ENCODE results near the gene WWOX.

WWOX gene

GRCh38 chr16:78200623-78201096, 101.2 kb downstream of the WWOX start:
- Histone ChIP-seq H3K9me3 (replicated peaks; ENCODE audit: insufficient read depth, low read length) (no peaks in the 10 kb centered on the region), H2AFZ (ENCODE audit: low read length) (no peak overlapping the region), H4K20me1 (ENCODE audit: insufficient read depth, low read length) (no peaks in the 10 kb centered on the region), H3K27ac (ENCODE audit: low read length) (no peak overlapping the region), H3K27me3 (replicated peaks; ENCODE audit: insufficient read depth, low read length) (no peaks in the 10 kb centered on the region), H3K9me2 (replicated peaks; ENCODE audit: insufficient read depth, low read length) (no peaks in the 10 kb centered on the region), H3K9ac (ENCODE audit: low read length) (no peak overlapping the region), H3F3A (ENCODE audit: insufficient read depth, low read length) (no peaks in the 10 kb centered on the region), H3K4me3 (ENCODE audit: low read length) (no peak overlapping the region), H3K4me1 (ENCODE audit: low read length) (no peaks in the 10 kb centered on the region), H3K79me2 (ENCODE audit: low read length) (no peaks in the 10 kb centered on the region), H3K36me3 (replicated peaks; ENCODE audit: insufficient read depth, low read length) (no peaks in the 10 kb centered on the region), H3K4me2 (ENCODE audit: low read depth, low read length) (no peak overlapping the region)
- TF ChIP-seq, protein P1, sequence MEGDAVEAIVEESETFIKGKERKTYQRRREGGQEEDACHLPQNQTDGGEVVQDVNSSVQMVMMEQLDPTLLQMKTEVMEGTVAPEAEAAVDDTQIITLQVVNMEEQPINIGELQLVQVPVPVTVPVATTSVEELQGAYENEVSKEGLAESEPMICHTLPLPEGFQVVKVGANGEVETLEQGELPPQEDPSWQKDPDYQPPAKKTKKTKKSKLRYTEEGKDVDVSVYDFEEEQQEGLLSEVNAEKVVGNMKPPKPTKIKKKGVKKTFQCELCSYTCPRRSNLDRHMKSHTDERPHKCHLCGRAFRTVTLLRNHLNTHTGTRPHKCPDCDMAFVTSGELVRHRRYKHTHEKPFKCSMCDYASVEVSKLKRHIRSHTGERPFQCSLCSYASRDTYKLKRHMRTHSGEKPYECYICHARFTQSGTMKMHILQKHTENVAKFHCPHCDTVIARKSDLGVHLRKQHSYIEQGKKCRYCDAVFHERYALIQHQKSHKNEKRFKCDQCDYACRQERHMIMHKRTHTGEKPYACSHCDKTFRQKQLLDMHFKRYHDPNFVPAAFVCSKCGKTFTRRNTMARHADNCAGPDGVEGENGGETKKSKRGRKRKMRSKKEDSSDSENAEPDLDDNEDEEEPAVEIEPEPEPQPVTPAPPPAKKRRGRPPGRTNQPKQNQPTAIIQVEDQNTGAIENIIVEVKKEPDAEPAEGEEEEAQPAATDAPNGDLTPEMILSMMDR (IDR thresholded peaks at IDR 0.05; ENCODE audit: low read length), result no peak
- TF ChIP-seq EZH2 (optimal IDR thresholded peaks at IDR 0.05; ENCODE audit: low read depth, low read length), result no peak
- TF ChIP-seq EZH2phosphoT487 (IDR thresholded peaks at IDR 0.05; ENCODE audit: low read length), result no peak
- no peak for DNase-seq

DNA sequence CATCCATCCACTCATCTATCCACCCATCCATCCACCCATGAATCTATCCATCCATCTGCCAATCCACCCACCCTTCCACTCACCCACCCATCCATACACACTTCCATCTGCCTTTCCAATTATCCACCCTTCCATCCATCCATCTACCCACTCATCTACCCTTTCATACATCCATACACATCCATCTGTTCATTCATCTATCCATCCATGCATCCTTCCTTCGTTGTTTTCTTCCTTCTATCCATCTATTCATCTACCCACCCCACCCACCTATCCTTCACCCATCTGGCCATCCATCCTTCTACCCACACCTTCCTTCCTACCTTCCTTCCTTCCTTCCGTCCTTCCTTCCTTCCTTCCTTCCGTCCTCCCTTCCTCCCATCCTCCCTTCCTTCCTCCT, 106.1 kb downstream of the WWOX start:
- Histone ChIP-seq H2AFZ (ENCODE audit: low read length) (no peak overlapping the region), H3K4me3 (ENCODE audit: low read length) (no peak overlapping the region), H3K4me1 (ENCODE audit: low read length) (no peaks in the 10 kb centered on the region), H3K79me2 (ENCODE audit: low read length) (no peaks in the 10 kb centered on the region), H3K9ac (ENCODE audit: low read length) (no peak overlapping the region), H4K20me1 (ENCODE audit: insufficient read depth, low read length) (no peaks in the 10 kb centered on the region), H3K9me3 (replicated peaks; ENCODE audit: insufficient read depth, low read length) (no peaks in the 10 kb centered on the region), H3F3A (ENCODE audit: insufficient read depth, low read length) (no peaks in the 10 kb centered on the region), H3K36me3 (replicated peaks; ENCODE audit: insufficient read depth, low read length) (no peaks in the 10 kb centered on the region), H3K4me2 (ENCODE audit: low read depth, low read length) (no peak overlapping the region), H3K9me2 (replicated peaks; ENCODE audit: insufficient read depth, low read length) (no peaks in the 10 kb centered on the region), H3K27ac (ENCODE audit: low read length) (no peak overlapping the region), H3K27me3 (replicated peaks; ENCODE audit: insufficient read depth, low read length) (no peaks in the 10 kb centered on the region)
- TF ChIP-seq, protein P1 (IDR thresholded peaks at IDR 0.05; ENCODE audit: low read length), result no peak
- TF ChIP-seq EZH2 (optimal IDR thresholded peaks at IDR 0.05; ENCODE audit: low read depth, low read length) (no peak), EZH2phosphoT487 (IDR thresholded peaks at IDR 0.05; ENCODE audit: low read length) (no peak)
- DNase-seq, result no peak

- no peak overlapping the region for H2AFZ ChIP-seq (ENCODE audit: low read length)
Observed at GRCh38 chr16:78206623-78207223, 107.3 kb downstream of the WWOX start.

More at GRCh38 chr16:78206623-78207223, 107.3 kb downstream of the WWOX start:
- no peak for DNase-seq
- H3K9me2 ChIP-seq (replicated peaks; ENCODE audit: insufficient read depth, low read length), result no peaks in the 10 kb centered on the region
- no peaks in the 10 kb centered on the region for H3K79me2 ChIP-seq (ENCODE audit: low read length)
- H3K4me2 ChIP-seq (ENCODE audit: low read depth, low read length), result no peak overlapping the region
- H3K4me1 ChIP-seq (ENCODE audit: low read length), result no peaks in the 10 kb centered on the region
- H4K20me1 ChIP-seq (ENCODE audit: insufficient read depth, low read length), result no peaks in the 10 kb centered on the region
- no peak overlapping the region for H3K27ac ChIP-seq (ENCODE audit: low read length)
- no peaks in the 10 kb centered on the region for H3F3A ChIP-seq (ENCODE audit: insufficient read depth, low read length)
- TF ChIP-seq EZH2 (optimal IDR thresholded peaks at IDR 0.05; ENCODE audit: low read depth, low read length) (no peak), EZH2phosphoT487 (IDR thresholded peaks at IDR 0.05; ENCODE audit: low read length) (no peak)
- TF ChIP-seq, protein P1 (IDR thresholded peaks at IDR 0.05; ENCODE audit: low read length), result no peak
- H3K9me3 ChIP-seq (replicated peaks; ENCODE audit: insufficient read depth, low read length), result no peaks in the 10 kb centered on the region
- H3K36me3 ChIP-seq (replicated peaks; ENCODE audit: insufficient read depth, low read length), result no peaks in the 10 kb centered on the region
- H3K9ac ChIP-seq (ENCODE audit: low read length), result no peak overlapping the region
- no peak overlapping the region for H3K4me3 ChIP-seq (ENCODE audit: low read length)
- no peaks in the 10 kb centered on the region for H3K27me3 ChIP-seq (replicated peaks; ENCODE audit: insufficient read depth, low read length)

All from MM.1S (cell line).